Muscle of leg (tissue), 11 donors: ENCODE measurements around the gene SPATS2. TPM values are rescaled to one million over a fixed set of nuclear protein-coding genes. Genes with fewer than 3 reads are reported as not detected.

Source experiments
- DNase-seq: peaks from one replicate; pipeline ENCODE4 v3.0.0; 2013
- H3K27ac ChIP-seq: one replicate; pipeline ENCODE4 v1.5.1; 2013; ENCODE audit warnings: mild to moderate bottlenecking, low read length, control low read depth
- H3K27me3 ChIP-seq: one replicate; pipeline ENCODE4 v1.6.1; 2013; ENCODE audit warnings: low read length; ENCODE audit not compliant: control insufficient read depth, insufficient read depth
- H3K36me3 ChIP-seq: one replicate; pipeline ENCODE4 v1.6.1; 2013; ENCODE audit warnings: low read length; ENCODE audit not compliant: control insufficient read depth, insufficient read depth
- H3K4me1 ChIP-seq: one replicate; pipeline ENCODE4 v1.6.1; 2013; ENCODE audit warnings: low read length; ENCODE audit not compliant: control insufficient read depth, insufficient read depth
- H3K4me3 ChIP-seq: one replicate; pipeline ENCODE4 v1.5.1; 2013; ENCODE audit warnings: low read length, control low read depth
- H3K9me3 ChIP-seq: replicated peaks from 2 replicates; pipeline ENCODE4 v1.6.1; 2013; ENCODE audit warnings: low read depth, low read length; ENCODE audit not compliant: control insufficient read depth
- WGBS: methylation state at CpG from one replicate; pipeline ENCODE4 v1.1.5; 2013; ENCODE audit warnings: missing lambda C conversion rate; ENCODE audit not compliant: insufficient coverage; 5-methylcytosine and 5-hydroxymethylcytosine counted together
- polyA plus RNA-seq, 8 donors: library from polyadenylated mRNA; unstranded; fragments of 120-200 nt; gene quantifications; one replicate each; pipeline versions ENCODE4 v1.2.1 to v1.2.3, GENCODE V29; 2013; ENCODE audit warnings: inconsistent platforms in 1 of 8, low replicate concordance in 1 of 8; ENCODE audit not compliant: insufficient read length in 8 of 8, insufficient read depth in 1 of 8
- total RNA-seq: library from RNA; stranded (reverse); fragments of 120-200 nt; gene quantifications from one replicate; pipeline ENCODE4 v1.2.4, GENCODE V29; 2013

Gene SPATS2
- total and polyA plus RNA-seq, 9 donors = 18.8 to 42.1 (median 29.2) TPM

DNA sequence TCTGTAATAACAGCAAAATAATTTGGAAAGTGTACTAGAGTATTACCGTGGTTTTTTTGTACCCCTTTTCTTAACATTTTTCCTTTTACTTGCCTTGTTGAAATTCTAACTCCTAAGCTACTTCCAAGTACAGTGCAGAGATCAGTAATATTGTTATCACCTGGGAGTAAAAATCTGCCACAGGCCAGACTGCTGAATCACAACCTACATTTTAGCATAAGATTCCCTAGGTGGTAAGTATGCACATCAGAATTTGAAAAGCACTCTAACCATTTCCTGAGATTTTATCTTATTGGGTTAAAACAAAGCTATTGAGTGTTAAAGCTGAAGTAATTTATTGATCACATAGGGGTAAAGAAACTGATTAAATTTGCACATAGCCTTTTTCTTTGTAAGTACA lies 116.4 kb downstream of the SPATS2 start:
- H3K27ac ChIP-seq = no peak overlapping the region
- peaks cover 3% of the 10 kb centered on the region for H3K4me1 ChIP-seq
- H3K4me3 ChIP-seq = no peak overlapping the region
- no peaks in the 10 kb centered on the region for H3K27me3 ChIP-seq
- H3K36me3 ChIP-seq = peaks cover 6% of the 10 kb centered on the region
- DNase-seq = no peak
- H3K9me3 ChIP-seq = no peaks in the 10 kb centered on the region
- no CpG with 5 or more reads among the region's 1 CpG for WGBS

DNA sequence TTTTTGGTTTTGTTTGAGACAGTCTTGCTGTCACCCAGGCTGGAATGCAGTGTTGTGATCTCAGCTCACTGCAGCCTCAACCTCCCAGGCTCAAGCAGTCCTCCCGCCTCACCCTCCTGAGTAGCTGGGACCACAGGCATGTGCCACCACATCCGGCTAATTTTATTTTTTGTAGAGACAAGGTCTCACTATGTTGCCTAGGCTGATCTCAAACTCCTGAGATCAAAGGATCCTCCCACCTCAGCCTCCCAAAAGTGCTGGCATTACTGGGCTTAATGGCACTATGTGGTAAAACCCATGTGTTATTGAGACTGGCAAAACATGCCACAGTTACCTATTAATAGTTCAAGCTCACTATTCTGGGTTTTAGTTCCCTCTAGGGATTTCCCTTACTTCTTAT lies 120.3 kb downstream of the SPATS2 start:
- Histone ChIP-seq H3K4me1 (no peaks in the 10 kb centered on the region), H3K9me3 (no peaks in the 10 kb centered on the region), H3K4me3 (no peak overlapping the region), H3K36me3 (peaks cover 6% of the 10 kb centered on the region), H3K27me3 (no peaks in the 10 kb centered on the region), H3K27ac (no peak overlapping the region)
- no peak for DNase-seq
- no CpG with 5 or more reads among the region's 2 CpGs for WGBS

DNA sequence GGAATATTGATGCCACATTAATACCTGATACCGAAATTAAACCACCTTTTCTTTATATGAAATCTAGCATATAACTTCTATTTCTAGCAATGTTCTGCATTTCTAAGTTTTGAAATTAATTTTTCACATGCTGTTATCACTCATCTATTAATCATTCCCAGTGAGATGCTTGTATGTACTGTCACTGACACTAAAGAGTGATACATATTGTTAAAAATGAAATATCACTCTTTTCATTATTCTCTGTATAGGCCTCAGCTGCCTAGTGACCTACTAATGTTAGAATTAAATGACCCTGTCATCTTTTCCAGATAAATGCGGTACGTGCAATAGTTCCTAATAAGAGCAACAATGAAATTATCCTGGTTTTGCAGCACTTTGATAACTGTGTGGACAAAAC lies 121.9 kb downstream of the SPATS2 start:
- no peak for DNase-seq
- Histone ChIP-seq H3K27me3 (no peaks in the 10 kb centered on the region), H3K9me3 (no peaks in the 10 kb centered on the region), H3K36me3 (peaks cover 6% of the 10 kb centered on the region), H3K4me1 (no peaks in the 10 kb centered on the region), H3K27ac (no peak overlapping the region), H3K4me3 (no peak overlapping the region)
- WGBS = no CpG with 5 or more reads among the region's 3 CpGs

DNA sequence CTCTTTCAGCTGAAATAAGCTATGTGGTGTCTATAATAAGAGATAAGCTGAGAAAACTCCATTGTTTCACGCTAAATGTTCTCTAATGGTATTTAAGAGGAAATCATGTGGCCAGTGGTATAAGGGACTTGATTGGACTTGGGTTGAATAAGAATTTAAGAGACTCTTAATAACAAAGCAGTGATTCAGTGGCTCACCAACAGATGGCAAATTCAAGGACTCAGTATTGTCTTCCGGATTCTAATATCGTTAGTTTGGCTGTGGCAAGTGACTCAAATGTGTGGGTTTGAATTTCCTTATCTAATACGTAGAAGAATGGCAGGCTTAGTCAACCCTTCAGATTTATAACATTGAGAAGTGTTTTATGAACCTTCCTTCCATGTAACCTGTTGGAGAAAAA lies 122.5 kb downstream of the SPATS2 start:
- H3K4me1 ChIP-seq = no peaks in the 10 kb centered on the region
- H3K4me3 ChIP-seq = no peak overlapping the region
- no peaks in the 10 kb centered on the region for H3K27me3 ChIP-seq
- WGBS = no CpG with 5 or more reads among the region's 4 CpGs
- no peak overlapping the region for H3K27ac ChIP-seq
- H3K9me3 ChIP-seq = no peaks in the 10 kb centered on the region
- no peak for DNase-seq
- peaks cover 8% of the 10 kb centered on the region for H3K36me3 ChIP-seq

DNA sequence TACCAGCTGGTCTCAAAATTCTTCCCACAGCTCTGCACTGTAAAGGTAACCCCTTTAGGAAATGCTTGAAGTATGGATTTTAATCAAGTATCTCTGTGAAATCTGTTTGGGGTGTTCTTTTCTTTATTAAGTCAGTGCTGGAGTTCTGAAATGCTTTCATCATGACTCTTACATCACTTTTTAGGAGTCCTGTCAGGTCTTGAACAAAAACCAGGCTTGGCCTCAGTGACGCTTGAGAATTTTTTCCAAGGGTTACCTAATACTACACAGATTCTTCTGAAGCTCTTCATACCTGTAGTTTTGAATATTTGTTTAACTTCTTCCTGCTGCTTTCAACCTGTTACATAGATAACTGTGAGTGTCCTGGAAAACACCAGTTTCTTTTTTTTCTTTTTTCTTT lies 124.6 kb downstream of the SPATS2 start:
- H3K27me3 ChIP-seq = no peaks in the 10 kb centered on the region
- no peaks in the 10 kb centered on the region for H3K9me3 ChIP-seq
- no peak overlapping the region for H3K27ac ChIP-seq
- no peaks in the 10 kb centered on the region for H3K4me1 ChIP-seq
- WGBS = no CpG with 5 or more reads among the region's 1 CpG
- H3K36me3 ChIP-seq = peaks cover 8% of the 10 kb centered on the region
- no peak for DNase-seq
- H3K4me3 ChIP-seq = no peak overlapping the region

DNA sequence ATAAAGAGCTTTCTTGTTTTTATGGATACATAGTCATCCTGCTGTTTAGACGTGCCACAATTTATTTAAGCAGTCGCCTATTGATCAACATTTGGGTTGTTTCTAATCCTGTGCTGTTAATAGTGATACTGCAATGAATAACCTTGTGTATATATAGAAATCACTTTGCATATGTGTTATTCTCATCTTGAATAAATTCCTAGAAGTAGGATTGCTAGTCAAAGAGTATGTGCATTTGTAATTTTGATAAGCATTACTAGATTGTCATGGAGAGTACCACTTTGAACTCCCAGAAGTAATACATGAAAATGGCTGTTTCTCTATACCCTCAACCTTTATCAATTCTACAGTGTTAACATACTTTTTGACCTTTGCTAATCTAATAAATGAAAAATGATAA lies 126.6 kb downstream of the SPATS2 start:
- H3K9me3 ChIP-seq = no peaks in the 10 kb centered on the region
- no peak overlapping the region for H3K27ac ChIP-seq
- H3K27me3 ChIP-seq = no peaks in the 10 kb centered on the region
- DNase-seq = no peak
- peaks cover 8% of the 10 kb centered on the region for H3K36me3 ChIP-seq
- WGBS = no CpG with 5 or more reads among the region's 2 CpGs
- no peak overlapping the region for H3K4me3 ChIP-seq
- no peaks in the 10 kb centered on the region for H3K4me1 ChIP-seq

DNA sequence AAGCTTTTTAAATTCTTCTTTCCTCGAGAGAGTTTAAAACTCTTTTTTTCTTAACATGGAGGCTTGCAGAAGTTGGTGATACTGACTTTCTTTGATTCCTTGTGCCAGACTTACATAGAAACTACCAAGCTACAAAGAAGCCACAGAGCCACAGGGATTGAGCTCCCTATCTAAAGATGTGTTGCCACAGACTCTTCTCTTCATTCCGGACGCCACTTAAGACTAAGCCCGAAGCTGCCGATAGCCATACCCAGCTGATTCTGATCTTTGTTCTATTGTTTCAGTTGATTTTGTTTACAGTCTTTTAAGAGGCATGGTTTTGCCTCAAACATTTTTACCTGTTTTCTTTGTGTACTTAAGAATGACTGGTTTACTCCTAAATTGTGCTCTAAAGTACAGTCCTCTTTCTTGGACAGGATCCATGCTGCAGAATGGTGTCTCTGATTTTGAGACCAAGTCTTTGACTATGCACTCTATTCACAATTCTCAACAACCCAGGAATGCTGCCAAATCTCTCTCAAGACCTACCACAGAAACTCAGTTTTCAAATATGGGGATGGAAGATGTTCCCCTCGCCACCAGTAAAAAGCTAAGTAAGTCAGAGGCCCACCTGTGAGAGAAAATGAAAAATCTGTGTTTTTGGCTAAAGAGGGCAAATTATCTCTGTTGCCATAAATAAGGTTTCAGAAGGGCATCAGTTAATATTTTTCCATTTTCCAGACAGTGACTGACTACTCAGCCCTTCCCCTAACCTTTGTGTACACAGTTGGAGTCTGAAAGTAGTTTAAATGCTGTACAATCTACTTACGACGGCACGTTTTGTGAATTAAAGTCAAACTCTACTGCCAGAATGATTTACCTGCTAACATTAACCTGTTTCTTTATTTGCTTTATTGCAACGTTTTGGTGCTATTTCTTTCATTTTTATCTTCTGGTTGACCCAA lies 129.4 kb downstream of the SPATS2 start:
- no peaks in the 10 kb centered on the region for H3K27me3 ChIP-seq
- no peak for DNase-seq
- H3K36me3 ChIP-seq = peaks cover 13% of the 10 kb centered on the region
- 100% methylated on average over 1 of the region's 10 CpGs for WGBS
- H3K27ac ChIP-seq = no peak overlapping the region
- H3K4me3 ChIP-seq = no peak overlapping the region
- H3K4me1 ChIP-seq = no peaks in the 10 kb centered on the region
- no peaks in the 10 kb centered on the region for H3K9me3 ChIP-seq

DNA sequence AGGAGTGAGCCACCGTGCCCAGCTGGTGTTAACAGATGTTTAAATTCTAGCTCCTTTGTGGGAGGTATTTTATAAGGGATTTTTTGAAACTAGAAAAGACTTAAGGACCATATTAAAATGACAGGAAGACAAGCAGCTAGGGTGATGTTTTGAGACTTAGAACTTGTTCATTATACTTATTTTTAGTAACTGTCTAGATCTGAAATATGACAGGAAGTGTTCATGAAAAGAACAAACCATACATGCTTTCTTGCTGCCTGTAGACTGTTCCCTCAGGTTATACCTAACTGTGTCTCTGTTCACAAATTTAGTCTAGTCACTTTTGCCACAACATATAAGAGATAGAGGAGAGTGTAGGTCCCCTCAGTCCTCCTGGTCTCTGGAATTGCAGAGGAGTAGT lies 134.6 kb downstream of the SPATS2 start:
- peaks cover 16% of the 10 kb centered on the region for H3K36me3 ChIP-seq
- WGBS = no CpG with 5 or more reads among the region's 1 CpG

DNA sequence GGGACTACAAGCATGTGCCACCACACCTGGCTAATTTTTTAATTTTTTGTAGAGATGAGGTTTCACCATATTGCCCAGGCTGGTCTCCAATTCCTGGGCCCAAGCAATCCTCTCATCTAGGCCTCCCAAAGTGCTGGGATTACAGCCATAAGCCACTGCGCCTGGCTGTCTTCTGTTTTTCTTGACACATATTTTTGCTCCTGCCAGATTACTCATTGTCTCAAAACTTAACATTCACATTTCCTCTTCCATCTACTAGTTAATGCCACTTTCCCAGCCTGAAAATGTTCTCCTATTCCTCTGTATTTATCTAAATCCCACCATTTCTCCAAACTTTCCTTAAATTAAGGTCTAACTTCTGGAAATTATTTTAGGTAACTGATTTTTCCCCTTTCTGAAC lies 135.3 kb downstream of the SPATS2 start:
- no peak for DNase-seq
- Histone ChIP-seq H3K27ac (no peak overlapping the region), H3K4me1 (no peaks in the 10 kb centered on the region), H3K4me3 (no peak overlapping the region), H3K27me3 (no peaks in the 10 kb centered on the region), H3K36me3 (peaks cover 18% of the 10 kb centered on the region), H3K9me3 (no peaks in the 10 kb centered on the region)
- 88% methylated on average over 1 of the region's 1 CpG for WGBS

More for the DNA sequence above, 134.6 kb downstream of the SPATS2 start:
- Histone ChIP-seq H3K4me3 (no peak overlapping the region), H3K4me1 (no peaks in the 10 kb centered on the region), H3K27ac (no peak overlapping the region), H3K27me3 (no peaks in the 10 kb centered on the region), H3K9me3 (no peaks in the 10 kb centered on the region)
- DNase-seq = no peak

DNA sequence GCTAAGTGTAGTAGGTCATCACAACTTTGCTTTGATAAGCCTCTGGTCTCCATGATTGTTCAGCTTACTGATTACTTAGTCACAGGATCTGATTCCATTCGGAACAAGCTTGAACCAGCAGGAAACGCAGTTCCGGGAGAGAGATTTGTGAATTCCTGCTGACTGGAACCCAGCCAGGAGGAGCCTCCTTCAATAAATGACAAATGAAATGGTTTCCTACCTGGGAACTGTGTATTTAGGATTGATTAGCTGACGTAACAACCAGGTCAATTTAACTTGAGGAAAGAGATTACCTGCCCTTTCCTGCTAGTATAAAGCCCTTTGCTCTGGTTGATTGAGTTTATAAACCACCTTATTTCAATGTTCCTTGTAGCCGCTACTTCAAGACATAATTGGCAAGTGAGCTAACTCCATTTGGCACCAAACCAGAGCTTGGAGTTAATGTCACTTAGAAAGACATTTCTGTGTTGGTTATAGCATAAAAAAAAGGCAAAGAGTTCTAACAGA lies 136.5 kb downstream of the SPATS2 start:
- WGBS = 60% methylated on average over 1 of the region's 5 CpGs
- Histone ChIP-seq H3K27ac (no peak overlapping the region), H3K36me3 (peaks cover 23% of the 10 kb centered on the region), H3K27me3 (no peaks in the 10 kb centered on the region), H3K4me3 (no peak overlapping the region), H3K4me1 (no peaks in the 10 kb centered on the region), H3K9me3 (no peaks in the 10 kb centered on the region)
- DNase-seq = peak; percentile 23
